K562 (cell line): ENCODE results near the gene DDX41. TPM values are rescaled to one million over a fixed set of nuclear protein-coding genes. Genes with fewer than 3 reads are reported as not detected.

Source experiments
- ATF3 ChIP-seq, 2 experiments: fragments of 450-650 bp in 1 of 2; sonication (generic) in 1 of 2; formaldehyde crosslinking in 1 of 2; IDR thresholded peaks in 1 of 2; conservative IDR thresholded peaks in 1 of 2; 2 replicates each; pipeline versions ENCODE4 v1.6.1 to v1.8.1; 2016 to 2023; ENCODE audit warnings: mild to moderate bottlenecking in 2 of 2, moderate library complexity in 2 of 2, inconsistent platforms in 1 of 2, missing genetic modification reagents in 1 of 2
- CSDE1 ChIP-seq, 2 experiments: fragments of 450-650 bp; IDR thresholded peaks; 2 replicates each; pipeline ENCODE4 v1.6.1; 2016; ENCODE audit warnings: mild to moderate bottlenecking in 1 of 2
- ETV5 ChIP-seq: sonication (generic); formaldehyde crosslinking; IDR thresholded peaks from 2 replicates; pipeline ENCODE4 v1.4.0; 2020; ENCODE audit warnings: low read depth, mild to moderate bottlenecking, missing genetic modification reagents
- FOXJ3 ChIP-seq: sonication (generic); formaldehyde crosslinking; IDR thresholded peaks from 2 replicates; pipeline ENCODE4 v1.4.0; 2020; ENCODE audit warnings: mild to moderate bottlenecking, missing genetic modification reagents
- GATA2 ChIP-seq: sonication (generic); formaldehyde crosslinking; IDR thresholded peaks from 2 replicates; pipeline ENCODE4 v1.4.0; 2020; ENCODE audit warnings: mild to moderate bottlenecking, missing genetic modification reagents
- GTF2B ChIP-seq: IDR thresholded peaks from 2 replicates; pipeline ENCODE4 v1.6.1; 2011; ENCODE audit not compliant: insufficient read length; ENCODE audit errors: extremely low read depth
- HMBOX1 ChIP-seq: sonication (generic); IDR thresholded peaks from 2 replicates; pipeline ENCODE4 v1.6.1; 2016
- KLF1 ChIP-seq: fragments of 450-650 bp; IDR thresholded peaks from 2 replicates; pipeline ENCODE4 v1.6.1; 2016; ENCODE audit warnings: missing genetic modification characterization, missing compliant biosample characterization
- MYBL2 ChIP-seq, 2 experiments: fragments of 450-650 bp in 1 of 2; sonication (generic) in 1 of 2; formaldehyde crosslinking in 1 of 2; IDR thresholded peaks; 2 replicates each; pipeline versions ENCODE4 v1.6.1 to v1.8.1; 2017 to 2022; ENCODE audit warnings: borderline replicate concordance in 1 of 2, inconsistent platforms in 1 of 2, low read depth in 1 of 2, mild to moderate bottlenecking in 1 of 2, missing genetic modification reagents in 1 of 2, moderate library complexity in 1 of 2
- RBM25 ChIP-seq: fragments of 200-400 bp; formaldehyde crosslinking; IDR thresholded peaks from 2 replicates; pipeline ENCODE4 v1.6.1; 2018; ENCODE audit warnings: low read length, low read depth, moderate library complexity; ENCODE audit not compliant: severe bottlenecking
- SOX6 ChIP-seq: fragments of 450-650 bp; IDR thresholded peaks from 2 replicates; pipeline ENCODE4 v1.6.1; 2014; ENCODE audit warnings: mild to moderate bottlenecking
- TEAD4 ChIP-seq, 2 experiments: sonication (generic) in 1 of 2; formaldehyde crosslinking in 1 of 2; IDR thresholded peaks; 2 replicates each; pipeline versions ENCODE4 v1.6.1 to v1.8.0; 2012 to 2022; ENCODE audit warnings: borderline replicate concordance in 1 of 2, inconsistent platforms in 1 of 2, low read length in 1 of 2, mild to moderate bottlenecking in 1 of 2, missing genetic modification reagents in 1 of 2
- TFAP4 ChIP-seq: sonication (generic); formaldehyde crosslinking; IDR thresholded peaks from 2 replicates; pipeline ENCODE4 v1.8.0; 2022; ENCODE audit warnings: missing genetic modification reagents, mild to moderate bottlenecking, moderate library complexity, borderline replicate concordance
- XRCC3 ChIP-seq: fragments of 450-650 bp; IDR thresholded peaks from 2 replicates; pipeline ENCODE4 v1.6.1; 2017; ENCODE audit warnings: mild to moderate bottlenecking, moderate library complexity
- ZFPM2 ChIP-seq: fragments of 250-450 bp; sonication (Bioruptor Pico); IDR thresholded peaks from 2 replicates; pipeline ENCODE4 v1.5.1; 2022; ENCODE audit warnings: mild to moderate bottlenecking
- ZNF274 ChIP-seq: IDR thresholded peaks from 2 replicates; pipeline ENCODE4 v1.6.1; 2011; ENCODE audit warnings: low read depth, mild to moderate bottlenecking, low read length, moderate library complexity, borderline replicate concordance
- ZNF41 ChIP-seq: fragments of 250-450 bp; sonication (Bioruptor Pico); conservative IDR thresholded peaks from 2 replicates; pipeline ENCODE4 v1.4.0; 2020; ENCODE audit warnings: mild to moderate bottlenecking
- ZNF589 ChIP-seq: fragments of 200-800 bp; sonication (Bioruptor generic); IDR thresholded peaks from 2 replicates; pipeline ENCODE4 v1.6.1; 2016; ENCODE audit warnings: low read depth, missing genetic modification characterization, missing compliant biosample characterization
- ZNF644 ChIP-seq: fragments of 200-800 bp; sonication (Bioruptor generic); IDR thresholded peaks from 2 replicates; pipeline ENCODE4 v1.6.1; 2016; ENCODE audit warnings: low read depth, missing genetic modification characterization, missing compliant biosample characterization
- ZNF780A ChIP-seq: fragments of 250-450 bp; sonication (Bioruptor Pico); IDR thresholded peaks from 2 replicates; pipeline ENCODE4 v1.5.0; 2021; ENCODE audit warnings: mild to moderate bottlenecking
- ZNF785 ChIP-seq: fragments of 250-450 bp; sonication (Bioruptor Pico); IDR thresholded peaks from 2 replicates; pipeline ENCODE4 v1.4.0; 2020; ENCODE audit warnings: mild to moderate bottlenecking
- ZSCAN32 ChIP-seq: fragments of 450-650 bp; formaldehyde crosslinking; IDR thresholded peaks from 2 replicates; pipeline ENCODE4 v1.4.0; 2020; ENCODE audit warnings: mild to moderate bottlenecking, moderate library complexity
- polyA plus RNA-seq, 8 experiments: library from polyadenylated mRNA; depleted of rRNA in 4 of 8; stranded (reverse) in 5 of 8; unstranded in 3 of 8; fragments of >200 nt; fragmentation: Nextera tagmentation in 2 of 8; fragmentation: Illumina TruSeq in 1 of 8; extraction: Ambion mirVana in 2 of 8; extraction: Trizol in 1 of 8; gene quantifications; 2 replicates each; pipeline versions ENCODE4 v1.2.1 to v1.2.3, GENCODE V29; 2011 to 2014; ENCODE audit warnings: inconsistent platforms in 1 of 8, missing spikeins in 1 of 8
- total RNA-seq, 7 experiments: library from RNA; depleted of rRNA in 6 of 7; stranded (reverse); fragments of >200 nt in 6 of 7; fragmentation: Illumina TruSeq in 2 of 7; extraction: Trizol in 2 of 7; gene quantifications; 2 replicates each; pipeline versions ENCODE4 v1.2.1 to v1.2.3, GENCODE V29; 2011 to 2021; ENCODE audit warnings: low replicate concordance in 1 of 7
- TF ChIP-seq, protein P1 (sequence below): sonication (generic); formaldehyde crosslinking; IDR thresholded peaks from 2 replicates; pipeline ENCODE4 v1.5.0; 2020; ENCODE audit warnings: missing genetic modification reagents
- TF ChIP-seq, protein P2 (sequence below): fragments of 250-450 bp; sonication (Bioruptor Pico); IDR thresholded peaks from 2 replicates; pipeline ENCODE4 v1.9.0; 2021; ENCODE audit warnings: mild to moderate bottlenecking

The DDX41 gene
- total and polyA plus RNA-seq, 9 of the 15 experiments (the other 6 are each of a cell fraction or from before 2014, with no cell fraction given): 38.2 to 284 (median 116) TPM

- TF ChIP-seq SOX6 (peak; percentile 11; the same call in 1 of the 2 replicates), GATA2 (CRISPR knock-in tag) (no peak), ZNF274 (no peak), GTF2B (no peak), KLF1 (tag) (no peak), ETV5 (CRISPR knock-in tag) (no peak), ZNF785 (CRISPR knock-in tag) (no peak), MYBL2 (IDR thresholded peaks at IDR 0.05; ENCODE audit: low read depth) (no peak), MYBL2 (CRISPR knock-in tag; IDR thresholded peaks at IDR 0.05; ENCODE audit: borderline replicate concordance) (no peak), HMBOX1 (no peak), ZNF644 (tag) (no peak), ZNF41 (no peak), FOXJ3 (CRISPR knock-in tag) (no peak), ATF3 (IDR thresholded peaks at IDR 0.05) (peak; percentile 78), ATF3 (CRISPR knock-in tag; conservative IDR thresholded peaks at IDR 0.05) (no peak), ZFPM2 (CRISPR knock-in tag) (no peak), TFAP4 (0 out of 2 replicates have a peak, but pooled peaks have one; percentile 28), RBM25 (no peak), XRCC3 (no peak), ZSCAN32 (CRISPR knock-in tag) (no peak), ZNF589 (0 out of 2 replicates have a peak, but pooled peaks have one; percentile 15), TEAD4 (IDR thresholded peaks at IDR 0.05; ENCODE audit: low read length) (peak; percentile 8; the same call in 1 of the 2 replicates), TEAD4 (CRISPR knock-in tag; IDR thresholded peaks at IDR 0.05; ENCODE audit: borderline replicate concordance) (no peak), CSDE1 (IDR thresholded peaks at IDR 0.05) (no peak), ZNF780A (CRISPR knock-in tag) (no peak)
- TF ChIP-seq, protein P1, sequence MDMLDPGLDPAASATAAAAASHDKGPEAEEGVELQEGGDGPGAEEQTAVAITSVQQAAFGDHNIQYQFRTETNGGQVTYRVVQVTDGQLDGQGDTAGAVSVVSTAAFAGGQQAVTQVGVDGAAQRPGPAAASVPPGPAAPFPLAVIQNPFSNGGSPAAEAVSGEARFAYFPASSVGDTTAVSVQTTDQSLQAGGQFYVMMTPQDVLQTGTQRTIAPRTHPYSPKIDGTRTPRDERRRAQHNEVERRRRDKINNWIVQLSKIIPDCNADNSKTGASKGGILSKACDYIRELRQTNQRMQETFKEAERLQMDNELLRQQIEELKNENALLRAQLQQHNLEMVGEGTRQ (CRISPR knock-in tag): no peak
- TF ChIP-seq, protein P2, sequence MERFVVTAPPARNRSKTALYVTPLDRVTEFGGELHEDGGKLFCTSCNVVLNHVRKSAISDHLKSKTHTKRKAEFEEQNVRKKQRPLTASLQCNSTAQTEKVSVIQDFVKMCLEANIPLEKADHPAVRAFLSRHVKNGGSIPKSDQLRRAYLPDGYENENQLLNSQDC (CRISPR knock-in tag): no peak
Observed at GRCh38 chr5:177546258-177546741, 29.5 kb upstream of the DDX41 start (continued).
